GM15510 (cell line): ENCODE data around the gene TMEM131.

Experiments
- POLR2A ChIP-seq: IDR thresholded peaks from 3 replicates; pipeline ENCODE4 v1.6.1; 2011; ENCODE audit warnings: borderline replicate concordance; ENCODE audit not compliant: insufficient read length; ENCODE audit errors: extremely low read depth

TMEM131 gene

DNA sequence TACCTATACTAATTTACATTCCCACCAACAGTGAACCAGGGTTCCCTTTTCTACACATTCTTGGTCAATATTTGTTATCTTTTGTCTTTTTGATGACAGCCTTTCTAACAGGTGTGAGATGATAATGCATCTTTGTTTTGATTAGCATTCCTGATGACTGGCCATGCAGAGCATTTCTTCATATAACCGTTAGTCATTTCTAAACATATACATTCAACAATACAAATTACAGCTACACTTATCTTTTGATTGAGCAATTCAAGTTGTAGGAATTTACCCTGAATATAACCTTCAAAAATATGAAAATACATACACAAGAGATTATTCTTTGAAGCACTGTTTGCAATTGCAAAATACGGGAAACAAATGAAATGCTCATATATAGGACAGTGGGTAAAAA lies 94.9 kb downstream of the TMEM131 start:
- TF ChIP-seq POLR2A = no peak

DNA sequence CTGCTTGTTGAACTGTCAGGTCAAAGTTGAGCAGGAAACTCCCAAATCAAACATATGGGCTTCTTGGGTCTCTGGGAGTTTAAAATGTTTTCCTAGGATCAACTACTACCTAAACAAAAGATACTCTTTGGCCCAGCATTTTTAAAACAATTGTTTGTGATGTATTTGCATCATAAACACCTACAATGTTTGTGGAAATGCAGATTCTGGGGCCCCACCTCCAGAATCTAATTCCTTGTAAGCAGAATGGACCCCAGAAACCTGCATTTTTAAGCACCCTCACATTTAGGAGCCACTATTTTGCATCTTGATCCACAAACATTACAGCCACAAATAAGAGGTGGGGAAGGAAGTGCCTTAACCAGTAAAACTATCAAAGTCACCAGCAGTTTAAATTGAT lies 104.1 kb downstream of the TMEM131 start:
- TF ChIP-seq POLR2A = no peak

DNA sequence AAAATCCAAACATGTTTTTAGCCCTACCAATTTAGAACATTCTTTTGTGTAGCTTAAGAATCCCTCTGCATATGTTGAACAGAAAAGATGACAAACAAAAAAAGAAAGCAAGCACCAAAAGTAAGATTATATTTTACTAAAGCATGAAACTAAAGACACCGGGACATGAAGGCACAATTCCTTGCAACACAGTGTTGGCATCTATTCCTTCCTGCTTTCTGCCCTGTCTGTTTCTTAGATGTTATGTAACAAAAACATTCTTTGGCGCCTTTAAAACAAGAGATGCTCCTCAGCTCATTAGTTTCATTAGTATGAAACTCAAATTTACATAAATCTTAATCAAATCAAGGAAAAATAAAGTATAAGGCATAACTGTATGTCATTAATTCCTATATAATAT lies 106.6 kb downstream of the TMEM131 start:
- no peak for TF ChIP-seq POLR2A

DNA sequence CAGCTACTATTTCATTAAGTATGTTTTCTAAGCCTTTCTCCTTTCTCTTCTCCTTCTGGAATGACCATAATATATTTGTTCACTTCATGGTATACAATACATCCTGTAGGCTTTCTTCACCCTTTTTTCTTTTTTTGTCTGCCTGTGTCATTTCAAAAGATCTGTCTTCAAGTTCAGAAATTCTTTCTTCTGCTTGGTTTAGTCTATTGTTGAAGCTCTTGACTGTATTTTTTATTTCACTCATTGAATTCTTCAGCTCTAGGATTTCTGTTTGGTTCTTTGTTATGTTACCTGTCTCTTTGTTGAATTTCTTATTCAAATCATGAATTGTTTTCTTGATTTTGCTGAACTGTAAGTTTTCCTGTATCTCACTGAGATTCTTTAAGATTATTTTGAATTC lies 109.9 kb downstream of the TMEM131 start:
- TF ChIP-seq POLR2A = no peak

DNA sequence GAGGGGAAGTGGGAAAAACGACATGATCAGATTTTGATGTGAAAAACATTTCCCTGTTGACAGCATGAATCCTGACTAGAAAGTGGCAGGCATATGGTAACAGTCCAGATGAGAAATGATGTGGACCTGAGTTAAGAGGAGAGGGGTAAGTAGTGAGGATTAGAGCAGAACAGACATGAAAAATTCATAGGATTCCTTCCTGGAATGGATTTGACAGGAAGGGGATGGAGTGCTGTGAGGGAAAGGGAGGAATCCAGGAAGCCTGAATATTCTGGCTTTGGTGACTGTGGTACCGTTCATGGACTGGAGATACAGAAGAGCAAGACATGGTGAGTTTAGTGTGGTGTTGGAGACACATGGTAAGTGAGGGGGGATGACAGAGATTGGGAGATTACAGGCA lies 115.4 kb downstream of the TMEM131 start:
- no peak for TF ChIP-seq POLR2A

DNA sequence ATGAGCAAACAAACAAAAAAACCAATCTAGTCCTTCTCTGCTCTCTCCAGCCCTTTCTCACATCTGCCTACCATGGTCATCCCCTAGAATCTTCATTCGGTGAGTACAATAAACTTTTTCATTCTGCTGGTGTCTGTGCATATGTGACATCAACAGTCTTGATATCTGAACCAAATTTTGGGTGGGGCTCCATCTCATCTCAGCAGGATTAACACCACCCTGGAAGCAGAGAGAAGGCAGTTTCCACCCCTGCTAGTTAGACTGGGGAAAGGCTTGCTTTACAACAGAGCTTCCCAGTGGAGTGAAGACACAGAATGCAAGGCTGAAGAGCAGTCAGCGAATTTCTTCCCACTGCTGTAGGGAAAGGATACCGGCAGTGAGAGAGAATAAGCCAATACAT lies 116.9 kb downstream of the TMEM131 start:
- no peak for TF ChIP-seq POLR2A

DNA sequence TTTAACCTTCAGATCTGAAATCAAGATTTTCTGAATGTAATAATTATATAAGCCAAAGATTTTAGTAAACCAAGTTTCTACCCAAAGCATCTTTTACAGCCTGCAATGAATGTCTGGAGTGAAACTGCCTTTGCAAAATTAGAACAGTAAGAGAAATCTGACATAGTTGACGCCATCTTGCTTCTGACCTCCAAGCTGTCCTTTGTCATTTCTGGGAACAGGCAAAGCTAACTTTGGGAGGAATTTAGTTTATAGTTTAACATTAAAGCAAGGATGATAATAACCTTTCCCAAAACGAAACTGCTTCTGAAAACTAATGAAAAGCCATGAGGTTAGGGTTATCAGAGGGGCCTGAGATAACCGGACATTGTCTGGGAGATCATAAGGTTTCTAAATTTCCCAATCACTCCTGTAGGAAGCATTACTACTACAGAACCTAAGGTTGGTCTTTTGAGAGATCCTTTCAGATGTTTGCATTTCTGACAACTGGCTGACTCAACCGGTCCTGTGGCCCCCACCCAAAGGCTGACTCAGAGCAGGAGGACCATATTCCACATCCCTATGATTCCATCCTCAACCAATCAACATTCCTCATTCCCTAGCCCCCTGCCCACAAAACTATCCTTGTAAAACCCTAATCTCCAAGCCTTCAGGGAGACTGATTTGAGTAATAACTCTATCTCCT lies 124.5 kb downstream of the TMEM131 start:
- no peak for TF ChIP-seq POLR2A

DNA sequence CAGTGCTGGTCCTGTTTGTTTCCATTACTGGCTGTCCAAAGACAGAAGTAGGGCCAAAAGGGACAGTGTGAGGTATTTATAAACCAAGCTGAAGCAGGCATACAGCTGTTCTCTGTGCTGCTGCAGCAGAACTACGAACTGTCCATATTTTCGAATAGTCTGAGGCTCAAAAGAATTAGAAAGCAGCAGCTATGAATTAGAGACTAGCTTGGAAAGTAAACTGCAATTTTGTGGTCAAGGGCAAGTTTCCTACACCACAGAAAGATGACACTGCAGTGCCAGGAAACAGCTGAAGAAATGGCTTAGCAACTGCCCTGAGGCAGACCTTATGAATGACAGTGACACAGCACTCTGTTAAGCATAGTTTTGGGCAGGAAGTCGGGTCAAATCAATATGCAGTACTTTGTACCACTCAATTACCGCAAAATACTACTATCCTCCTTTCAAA lies 125.3 kb downstream of the TMEM131 start:
- no peak for TF ChIP-seq POLR2A

DNA sequence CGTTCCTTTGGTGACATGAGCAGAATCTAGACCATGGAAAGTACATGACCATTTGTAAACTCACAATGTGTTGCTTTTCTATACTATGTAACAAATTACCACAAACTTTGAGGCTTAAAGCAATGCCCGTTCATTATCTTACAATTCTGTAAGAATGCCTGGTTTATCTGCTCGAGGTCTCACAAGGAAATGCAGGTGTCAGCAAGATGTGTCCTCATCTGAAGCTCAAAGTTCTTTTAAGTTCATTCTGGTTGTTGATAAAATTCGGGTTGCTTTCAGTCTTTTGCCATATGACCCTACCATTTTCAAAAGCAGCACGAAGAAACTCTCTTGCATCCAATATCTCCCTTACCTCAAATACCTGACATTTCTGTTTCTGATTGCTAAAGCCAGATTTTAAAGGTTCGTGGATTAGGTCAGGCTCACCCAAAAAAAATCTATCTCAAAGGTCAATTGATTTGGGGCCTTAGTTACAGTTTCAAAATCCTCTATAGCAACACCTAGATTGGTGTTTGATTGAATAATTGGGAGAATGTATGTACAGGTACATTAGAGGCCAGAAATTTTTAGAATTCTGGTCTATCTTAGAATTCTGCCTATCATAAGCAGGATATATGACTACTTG lies 125.9 kb downstream of the TMEM131 start:
- no peak for TF ChIP-seq POLR2A

DNA sequence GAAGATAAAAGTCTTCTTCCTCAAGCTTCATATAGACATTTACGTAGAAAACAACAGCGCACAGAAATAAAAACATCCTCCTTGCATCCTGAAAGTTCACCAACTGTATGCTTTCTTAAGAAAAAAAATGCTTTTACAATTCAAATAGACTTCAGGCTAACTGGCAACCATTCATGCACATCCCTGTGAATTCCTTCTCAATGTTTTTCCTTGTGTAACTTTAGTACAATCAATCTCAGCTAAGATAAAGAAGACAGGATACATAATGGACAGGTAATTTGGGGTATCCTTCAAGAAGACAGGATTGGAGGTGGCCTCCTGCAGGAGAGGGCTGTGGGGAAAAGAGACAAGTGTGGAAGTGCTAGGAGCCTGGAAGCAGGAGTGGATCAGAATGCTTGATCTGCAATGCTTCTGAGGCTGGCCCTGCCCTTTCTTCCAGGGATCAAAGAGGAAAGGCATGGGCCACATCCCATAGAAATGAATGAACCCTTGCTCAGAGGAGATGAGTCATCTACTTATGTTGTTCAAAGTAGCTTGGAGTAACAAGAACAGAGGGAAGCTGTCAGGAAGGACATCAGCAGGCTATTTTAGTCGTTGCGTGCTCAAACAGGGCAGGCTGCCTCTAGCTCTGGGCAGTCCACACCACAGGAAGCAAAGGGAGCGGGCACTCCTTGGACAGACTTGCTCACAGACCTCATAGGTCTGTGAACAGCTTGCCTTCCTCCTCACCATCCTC lies 126.6 kb downstream of the TMEM131 start:
- TF ChIP-seq POLR2A = no peak

DNA sequence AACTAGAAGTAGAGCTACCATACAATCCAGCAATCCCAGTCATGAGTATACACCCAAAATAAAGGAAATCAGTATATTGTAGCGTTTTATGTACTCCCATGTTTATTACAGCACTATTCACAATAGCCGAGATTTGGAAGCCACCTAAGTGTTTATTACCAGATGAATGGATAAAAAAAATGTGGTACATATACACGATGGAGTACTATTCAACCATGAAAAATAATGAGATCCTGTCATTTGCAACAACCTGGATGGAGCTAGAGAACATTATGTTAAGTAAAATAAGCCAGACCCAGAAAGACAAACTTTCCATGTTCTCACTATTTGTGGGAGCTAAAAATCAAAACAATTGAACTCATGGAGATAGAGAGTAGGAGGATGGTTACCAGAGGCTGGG lies 131.9 kb downstream of the TMEM131 start:
- no peak for TF ChIP-seq POLR2A

DNA sequence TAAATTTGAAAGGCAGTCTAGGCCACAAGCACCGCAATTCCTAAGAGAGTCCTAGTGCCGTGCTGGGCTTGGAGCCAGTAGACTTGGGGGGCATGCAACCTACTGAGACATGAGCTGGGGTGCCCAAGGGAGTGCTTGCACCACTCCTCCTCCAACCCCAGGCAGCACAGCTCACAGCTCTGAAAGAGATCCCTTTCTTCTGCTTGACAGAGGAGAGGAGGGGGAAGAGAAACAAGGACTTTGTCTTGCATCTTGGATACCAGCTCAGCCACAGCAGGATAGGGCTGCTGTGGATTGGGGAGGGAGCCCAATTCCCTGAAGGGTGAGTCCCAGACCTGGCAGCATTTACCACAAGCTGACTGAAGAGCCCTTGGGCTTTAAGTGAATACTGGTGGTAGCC lies 134.6 kb downstream of the TMEM131 start:
- no peak for TF ChIP-seq POLR2A

DNA sequence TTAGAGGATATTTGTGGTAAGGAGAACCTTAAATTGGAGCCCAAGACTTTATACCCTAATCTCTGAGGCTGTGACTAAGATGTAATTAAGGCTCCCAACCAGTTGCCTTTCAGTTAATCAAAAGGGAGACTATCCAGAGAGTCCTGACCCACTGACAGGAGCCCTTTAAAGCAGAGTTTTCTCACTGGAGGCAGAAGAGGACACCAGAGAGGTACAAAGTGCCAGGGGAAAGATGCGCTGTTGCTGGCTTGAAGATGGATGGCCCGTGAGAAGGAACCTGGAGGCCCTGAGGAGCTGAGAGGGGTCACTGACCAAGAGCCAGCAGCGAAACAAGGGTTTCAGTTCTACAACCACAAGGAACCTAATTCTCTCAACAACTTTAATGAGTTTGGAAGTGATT lies 137.3 kb downstream of the TMEM131 start:
- no peak for TF ChIP-seq POLR2A

DNA sequence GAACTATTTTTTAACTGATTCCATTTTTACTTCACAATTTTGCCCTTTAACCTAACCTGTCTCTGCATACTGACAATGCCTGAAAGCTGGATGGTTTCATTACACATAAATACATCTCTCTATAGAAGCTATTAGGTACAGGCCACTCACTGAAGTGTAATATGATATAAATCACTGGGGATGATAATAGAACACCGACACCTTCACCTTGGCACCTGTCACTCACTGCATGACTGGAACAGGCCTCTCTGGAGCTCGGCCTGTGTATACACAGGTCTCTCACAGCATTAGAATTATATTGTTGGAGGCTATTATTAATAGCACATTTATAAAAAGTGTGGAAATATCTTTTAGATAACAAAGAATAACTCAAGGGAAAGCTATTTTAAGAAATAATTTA lies 138.2 kb downstream of the TMEM131 start:
- no peak for TF ChIP-seq POLR2A

DNA sequence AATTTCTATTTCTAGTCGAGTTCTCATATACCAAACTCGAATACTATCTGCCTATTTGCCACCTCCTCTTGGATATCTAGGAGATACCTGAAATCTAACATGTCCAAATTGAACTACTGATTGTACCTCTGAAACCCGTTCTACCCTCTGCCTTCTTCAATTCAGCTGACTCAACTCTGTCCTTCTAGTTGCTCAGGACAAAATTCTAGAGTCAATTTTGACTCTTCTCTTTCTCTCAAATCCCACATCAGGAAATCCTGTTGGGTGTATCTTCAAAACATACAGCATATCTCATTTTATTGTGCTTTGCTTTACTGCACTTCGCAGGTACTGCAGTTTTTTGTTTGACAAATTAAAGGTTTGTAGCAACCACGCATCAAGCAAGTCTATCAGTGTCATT lies 144.6 kb downstream of the TMEM131 start:
- no peak for TF ChIP-seq POLR2A
